OCI-LY7 (cell line): ENCODE measurements around the gene KLK11.

Experiments
- CTCF ChIP-seq: fragments of 200-600 bp; sonication (generic); conservative IDR thresholded peaks from 2 replicates; pipeline ENCODE4 v1.5.1; 2014; ENCODE audit warnings: mild to moderate bottlenecking, antibody characterized with exemption, low read length, moderate library complexity, mixed read lengths
- EZH2phosphoT487 ChIP-seq: fragments of 200-600 bp; sonication (generic); IDR thresholded peaks from 2 replicates; pipeline ENCODE4 v1.6.1; 2018; ENCODE audit warnings: low read depth, borderline replicate concordance, mild to moderate bottlenecking, mixed run types, antibody characterized with exemption, low read length, moderate library complexity, mixed read lengths

GRCh38 chr19:51075998-51076397, 49.6 kb upstream of the KLK11 start:
- TF ChIP-seq CTCF: no peak
- TF ChIP-seq EZH2phosphoT487: no peak
